SIG-M5 (cell line): ENCODE results near the gene AZU1.
"Not testable (repeated sequence)": the region's sequence is repeated elsewhere in the genome, so short reads cannot be mapped to it uniquely, and the experiment has no call there.

Experiments
- DNase-seq: peaks from one replicate; lab custom pipeline; 2025; lab: John Stamatoyannopoulos, UW

Gene AZU1

DNA sequence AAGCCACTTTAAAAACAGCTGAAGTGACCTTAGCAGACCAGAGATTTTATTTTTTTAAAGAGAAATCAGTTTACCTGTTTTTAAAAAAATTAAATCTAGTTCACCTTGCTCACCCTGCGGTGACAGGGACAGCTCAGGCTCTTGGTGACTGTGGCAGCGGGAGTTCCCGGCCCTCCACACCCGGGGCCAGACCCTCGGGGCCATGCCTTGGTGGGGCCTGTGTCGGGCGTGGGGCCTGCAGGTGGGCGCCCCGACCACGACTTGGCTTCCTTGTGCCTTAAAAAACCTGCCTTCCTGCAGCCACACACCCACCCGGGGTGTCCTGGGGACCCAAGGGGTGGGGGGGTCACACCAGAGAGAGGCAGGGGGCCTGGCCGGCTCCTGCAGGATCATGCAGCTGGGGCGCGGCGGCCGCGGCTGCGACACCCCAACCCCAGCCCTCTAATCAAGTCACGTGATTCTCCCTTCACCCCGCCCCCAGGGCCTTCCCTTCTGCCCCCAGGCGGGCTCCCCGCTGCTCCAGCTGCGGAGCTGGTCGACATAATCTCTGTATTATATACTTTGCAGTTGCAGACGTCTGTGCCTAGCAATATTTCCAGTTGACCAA is 16.7 kb upstream of the AZU1 start:
- DNase-seq: no peak

DNA sequence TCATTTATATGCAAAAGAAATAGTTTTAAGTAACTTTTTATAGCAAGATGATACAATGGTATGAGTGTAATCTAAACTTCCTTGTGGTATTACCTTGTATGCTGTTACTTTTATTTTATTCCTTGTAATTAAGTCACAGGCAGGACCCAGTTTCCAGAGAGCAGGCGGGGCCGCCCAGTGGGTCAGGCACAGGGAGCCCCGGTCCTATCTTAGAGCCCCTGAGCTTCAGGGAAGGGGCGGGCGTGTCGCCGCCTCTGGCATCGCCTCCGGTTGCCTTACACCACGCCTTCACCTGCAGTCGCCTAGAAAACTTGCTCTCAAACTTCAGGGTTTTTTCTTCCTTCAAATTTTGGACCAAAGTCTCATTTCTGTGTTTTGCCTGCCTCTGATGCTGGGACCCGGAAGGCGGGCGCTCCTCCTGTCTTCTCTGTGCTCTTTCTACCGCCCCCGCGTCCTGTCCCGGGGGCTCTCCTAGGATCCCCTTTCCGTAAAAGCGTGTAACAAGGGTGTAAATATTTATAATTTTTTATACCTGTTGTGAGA is 16.1 kb upstream of the AZU1 start:
- no peak for DNase-seq

DNA sequence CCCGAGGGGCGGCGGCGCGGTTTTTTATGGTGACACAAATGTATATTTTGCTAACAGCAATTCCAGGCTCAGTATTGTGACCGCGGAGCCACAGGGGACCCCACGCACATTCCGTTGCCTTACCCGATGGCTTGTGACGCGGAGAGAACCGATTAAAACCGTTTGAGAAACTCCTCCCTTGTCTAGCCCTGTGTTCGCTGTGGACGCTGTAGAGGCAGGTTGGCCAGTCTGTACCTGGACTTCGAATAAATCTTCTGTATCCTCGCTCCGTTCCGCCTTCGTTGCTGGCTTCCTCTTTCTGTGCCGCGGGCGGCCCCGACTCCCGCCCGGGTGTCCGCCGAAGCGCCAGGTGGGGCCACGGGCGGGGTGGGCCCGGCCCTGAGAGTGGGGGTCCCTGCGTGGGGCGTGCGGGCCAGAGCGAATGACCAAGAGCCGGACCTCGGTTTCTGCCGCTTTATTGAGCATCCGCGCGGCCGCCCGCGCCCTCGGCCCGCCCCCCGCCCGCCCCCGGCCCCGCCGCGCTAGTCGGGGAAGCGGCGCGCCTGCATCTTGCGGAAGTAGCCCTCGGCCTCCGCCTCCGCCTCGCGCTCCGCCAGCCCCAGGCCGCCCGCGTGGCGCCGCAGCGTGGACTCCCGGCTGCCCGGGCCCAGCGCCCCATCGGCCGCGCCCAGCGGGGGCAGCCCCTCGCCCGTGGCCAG is 15.4 kb upstream of the AZU1 start:
- DNase-seq: no peak

DNA sequence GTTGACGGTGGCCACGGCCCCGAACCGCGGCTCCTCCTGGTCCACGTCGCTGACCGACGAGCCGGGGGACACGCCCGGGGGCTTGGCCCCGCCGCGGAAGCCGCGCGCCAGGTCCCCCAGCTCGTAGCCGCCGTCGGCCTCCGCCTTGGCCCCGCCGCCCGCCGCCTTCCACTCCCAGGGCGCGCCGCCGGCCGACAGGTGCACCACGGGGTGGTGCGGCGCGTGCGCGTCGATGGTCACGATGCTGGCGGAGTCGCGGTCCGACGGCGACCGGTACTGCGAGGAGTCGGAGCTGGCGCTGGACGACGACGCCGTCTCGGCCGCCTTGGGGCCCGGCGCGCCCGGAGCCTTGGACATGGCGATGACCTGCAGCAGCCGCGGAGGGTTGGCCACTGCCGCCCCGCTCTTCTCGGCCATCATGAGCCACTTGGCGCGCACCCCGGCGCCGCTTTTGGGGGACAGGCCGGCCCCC is 14.9 kb upstream of the AZU1 start:
- DNase-seq: no peak

DNA sequence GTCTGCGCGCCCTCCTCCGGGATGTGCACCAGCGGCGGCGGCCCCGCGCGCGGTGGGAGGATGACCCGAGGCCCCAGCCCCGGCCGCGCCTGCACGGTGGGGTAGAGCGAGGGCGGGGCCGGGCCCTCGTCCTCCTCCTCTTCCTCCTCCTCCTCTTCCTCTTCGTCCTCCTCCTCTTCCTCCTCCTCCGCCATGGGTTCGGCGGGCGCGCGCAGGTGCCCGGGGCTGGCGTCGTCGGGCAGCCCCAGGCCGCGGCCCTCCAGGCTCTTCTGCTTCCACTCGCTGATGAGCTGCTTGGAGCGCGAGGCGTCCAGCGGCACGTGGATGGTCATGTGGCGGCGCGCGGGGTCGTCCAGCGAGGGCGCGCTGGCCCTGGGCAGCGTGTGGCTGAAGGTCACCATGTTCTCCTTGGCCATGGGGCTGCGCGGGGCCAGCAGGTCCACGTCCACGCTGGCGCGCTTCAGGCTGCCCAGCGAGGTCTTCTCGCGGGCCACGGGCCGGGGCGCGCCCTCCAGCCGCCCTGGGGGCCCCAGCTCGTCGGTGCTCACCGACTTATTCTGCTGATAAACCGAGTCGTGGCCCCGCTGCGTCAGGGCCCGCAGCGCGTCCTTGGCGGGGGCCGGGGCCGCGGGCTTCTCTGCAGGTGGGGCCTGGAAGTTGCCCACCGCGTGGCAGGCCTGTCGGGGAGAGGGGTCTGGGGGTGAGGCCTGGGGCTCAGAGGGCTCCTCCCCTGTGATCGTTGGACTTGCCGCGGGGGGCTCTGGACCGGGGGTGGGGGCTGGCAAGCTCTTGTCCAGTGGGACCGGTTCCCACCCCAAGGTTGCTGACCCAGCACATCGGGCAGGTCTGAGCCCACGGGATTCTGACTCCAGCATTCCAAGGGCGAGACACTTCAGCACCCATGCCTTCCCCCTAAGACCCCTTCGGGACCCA is 14.2 kb upstream of the AZU1 start:
- DNase-seq: no peak

DNA sequence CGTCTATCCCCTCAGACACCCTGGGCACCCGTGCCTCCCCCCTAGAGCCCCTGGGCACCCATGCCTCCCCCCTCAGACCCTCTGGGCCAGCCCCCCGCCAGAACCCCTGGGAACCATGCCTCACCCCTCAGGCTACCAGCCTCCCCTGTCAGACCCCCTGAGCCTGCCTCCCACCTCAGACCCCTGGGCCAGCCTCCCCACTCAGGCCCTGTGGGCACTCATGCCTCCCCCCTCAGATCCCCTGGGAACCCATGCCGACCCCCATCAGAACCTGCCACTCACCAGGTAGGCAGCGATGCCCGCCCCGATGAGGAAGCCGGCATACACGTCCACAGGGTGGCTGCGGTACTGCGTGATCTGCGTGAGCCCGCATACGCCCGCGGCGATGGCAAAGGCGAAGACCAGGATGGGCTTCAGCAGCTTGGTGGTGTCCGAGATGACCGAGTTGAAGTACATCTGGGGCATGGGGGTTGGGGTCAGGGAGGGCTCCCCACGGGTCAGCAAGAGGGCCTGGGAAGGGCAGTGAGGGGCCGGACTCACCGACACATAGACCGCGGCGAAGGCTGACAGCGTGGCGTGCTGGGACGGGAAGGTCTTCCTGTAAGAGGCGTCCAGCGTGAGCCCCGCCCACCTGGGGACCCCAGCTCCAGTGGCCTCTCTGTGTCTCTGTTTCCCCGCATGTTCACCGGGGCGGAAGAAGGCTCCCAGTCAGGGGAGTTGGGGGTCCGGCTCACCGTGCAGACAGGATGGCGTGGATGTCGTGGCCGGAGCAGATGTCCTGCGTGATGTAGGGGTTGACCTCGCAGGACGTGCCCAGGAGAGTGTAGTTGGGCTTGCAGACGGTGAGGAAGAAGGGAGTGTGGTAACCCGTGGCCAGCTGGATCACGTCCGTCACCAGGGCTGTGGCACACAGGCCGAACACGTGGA is 13.2 kb upstream of the AZU1 start:
- no peak for DNase-seq

DNA sequence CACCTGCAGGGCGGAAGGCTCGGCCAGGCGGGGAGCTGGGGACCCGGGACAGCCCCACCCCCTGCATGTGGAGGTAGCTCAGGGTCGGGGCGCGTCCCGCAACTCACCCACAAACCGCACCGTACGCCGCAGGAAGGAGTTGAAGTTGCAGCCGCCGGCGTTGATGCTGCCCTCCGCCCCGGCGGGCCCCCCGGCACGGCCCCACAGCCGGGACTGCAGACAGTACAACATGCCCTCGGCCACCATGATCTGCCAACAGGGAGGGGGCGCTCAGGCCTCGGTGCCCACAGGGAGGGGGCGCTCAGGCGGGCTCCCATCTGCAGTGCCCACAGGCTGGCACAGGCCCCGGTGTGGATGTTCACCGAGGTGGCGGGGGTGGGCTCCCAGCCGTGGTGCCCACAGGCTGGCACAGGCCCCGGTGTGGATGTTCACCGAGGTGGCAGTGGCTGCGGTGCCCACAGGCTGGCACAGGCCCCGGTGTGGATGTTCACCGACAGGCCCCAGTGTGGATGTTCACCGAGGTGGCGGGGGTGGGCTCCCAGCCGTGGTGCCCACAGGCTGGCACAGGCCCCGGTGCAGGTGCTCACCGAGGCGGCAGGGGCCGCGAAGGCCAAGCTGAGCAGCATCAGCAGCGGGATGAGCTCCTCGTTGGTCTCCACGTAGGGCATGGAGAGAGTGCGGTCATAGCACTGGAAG is 12.4 kb upstream of the AZU1 start:
- no peak for DNase-seq

DNA sequence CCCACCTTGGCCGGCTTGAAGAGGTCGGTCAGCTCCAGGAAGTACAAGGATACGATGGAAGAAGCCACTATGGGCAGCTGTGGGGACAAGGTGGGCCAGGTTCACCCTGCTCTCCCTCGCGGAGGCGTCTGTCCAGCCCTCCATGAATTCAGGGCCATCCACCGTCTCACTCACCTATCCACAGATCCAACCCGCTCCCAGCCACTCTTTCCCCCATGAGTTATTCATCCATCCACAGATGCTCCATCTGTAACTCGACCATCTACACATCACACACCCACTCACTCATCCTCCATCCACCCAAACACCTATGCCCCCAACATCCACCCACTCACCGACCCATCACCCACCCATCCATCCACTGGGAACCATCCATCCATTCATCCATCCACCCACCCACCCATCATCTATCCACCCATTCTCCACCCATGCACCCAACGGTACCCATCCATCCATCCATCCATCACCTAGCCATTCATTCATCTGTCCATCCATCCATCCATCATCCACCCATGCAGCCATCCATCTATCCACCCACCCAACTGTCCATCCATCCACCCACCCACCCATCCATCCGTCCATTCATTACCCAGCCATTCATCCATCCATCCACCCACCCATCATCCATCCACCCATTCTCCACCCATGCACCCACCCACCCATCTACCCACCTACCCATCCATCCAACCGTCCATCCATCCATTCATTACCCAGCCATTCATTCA is 11.7 kb upstream of the AZU1 start:
- DNase-seq: no peak

DNA sequence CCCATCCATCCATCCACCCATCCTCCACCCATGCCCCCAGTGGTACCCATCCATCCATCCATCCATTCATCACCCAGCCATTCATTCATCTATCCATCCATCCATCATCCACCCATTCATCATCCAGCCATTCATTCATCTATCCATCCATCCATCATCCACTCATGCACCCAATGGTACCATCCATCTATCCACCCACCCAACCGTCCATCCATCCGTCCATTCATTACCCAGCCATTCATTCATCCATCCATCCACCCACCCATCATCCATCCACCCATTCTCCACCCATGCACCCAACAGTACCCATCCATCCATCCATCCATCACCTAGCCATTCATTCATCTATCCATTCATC is 11.2 kb upstream of the AZU1 start:
- no peak for DNase-seq

DNA sequence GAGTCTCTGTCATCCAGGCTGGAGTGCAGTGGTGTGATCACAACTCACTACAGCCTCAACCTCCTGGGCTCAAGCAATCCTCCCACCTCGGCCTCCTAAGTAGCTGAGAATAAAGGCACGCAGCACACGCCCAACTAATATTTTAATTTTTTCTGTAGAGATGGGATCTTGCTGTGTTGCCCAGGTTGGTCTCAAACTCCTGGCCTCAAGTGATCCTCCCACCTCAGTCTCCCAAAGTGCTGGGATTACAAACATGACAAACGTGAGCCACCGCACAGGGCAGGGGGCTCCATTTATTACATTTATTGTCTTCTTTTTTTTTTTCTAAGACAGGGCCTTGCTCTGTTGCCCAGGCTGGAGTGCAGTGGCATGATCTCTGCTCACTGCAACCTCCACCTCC is 7.4 kb upstream of the AZU1 start:
- not testable (repeated sequence) for DNase-seq

DNA sequence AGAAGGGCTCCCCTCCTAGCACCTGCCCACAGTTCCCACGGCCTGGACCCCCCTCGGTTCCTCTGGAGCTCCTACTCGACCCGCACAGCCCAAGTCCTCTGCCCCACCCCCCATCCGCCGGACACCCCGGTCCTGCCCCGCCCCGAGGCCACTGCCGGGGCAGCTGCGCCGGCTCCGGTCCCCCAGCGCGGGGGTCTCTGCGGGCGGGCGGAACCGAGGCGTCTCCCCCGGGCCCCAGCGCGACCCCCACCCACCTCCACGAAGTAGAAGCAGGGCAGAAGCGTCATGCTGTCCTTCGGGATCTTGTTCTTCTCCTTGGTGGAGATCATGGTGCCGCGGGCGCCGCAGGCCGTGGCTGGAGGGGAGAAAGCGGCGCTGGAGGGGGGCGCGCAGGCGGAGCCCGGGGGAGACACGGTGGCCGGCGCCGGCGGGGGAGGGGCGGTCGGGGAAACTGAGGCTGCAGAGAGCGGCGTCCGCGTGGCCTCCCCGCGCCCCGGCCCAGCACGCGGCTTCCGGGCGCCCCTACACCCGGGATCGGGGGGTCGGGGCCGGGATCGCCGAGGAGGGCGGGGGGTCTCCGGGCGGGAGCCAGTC is 6.3 kb upstream of the AZU1 start:
- DNase-seq: no peak

DNA sequence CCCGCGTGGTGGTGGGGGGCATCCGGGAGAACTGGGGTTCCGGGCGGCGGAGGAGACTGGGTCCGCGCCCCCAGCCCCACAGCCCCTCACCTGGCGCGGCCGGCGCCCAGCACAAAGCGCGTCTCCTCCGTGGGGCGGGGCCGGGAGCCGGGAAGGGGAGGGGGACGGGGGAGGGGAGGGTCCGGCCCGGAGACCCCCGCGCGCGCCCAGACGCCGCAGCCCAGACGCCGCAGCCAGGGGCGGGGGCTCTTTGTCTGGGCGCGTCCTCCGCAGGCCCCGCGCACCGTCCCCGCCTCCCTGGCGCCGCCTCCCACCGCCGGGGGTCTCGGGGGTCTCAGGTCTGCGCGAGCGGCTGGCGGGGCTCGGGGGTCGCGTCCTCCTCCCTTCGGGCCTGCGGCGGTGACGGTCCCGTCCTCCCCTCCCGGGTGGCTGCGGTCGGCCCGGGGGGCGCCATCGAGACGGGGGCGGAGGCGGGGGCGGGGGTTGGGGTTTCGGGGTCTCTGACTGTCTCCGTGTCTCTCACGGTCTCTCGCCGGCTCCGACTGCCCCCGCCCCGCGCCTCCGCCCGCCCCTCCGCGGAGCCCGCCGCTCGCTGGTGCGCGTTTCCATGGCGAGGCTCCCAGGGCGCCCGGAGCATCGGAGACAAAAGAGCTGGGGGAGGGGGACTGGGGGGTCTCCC is 5.7 kb upstream of the AZU1 start, which contains the start of gene PLPPR3:
PLPPR3 (minus strand) TSS at position 131 of the 679 bp plus-strand sequence. CDS start 396 bp downstream, outside the sequence.
- no peak for DNase-seq

DNA sequence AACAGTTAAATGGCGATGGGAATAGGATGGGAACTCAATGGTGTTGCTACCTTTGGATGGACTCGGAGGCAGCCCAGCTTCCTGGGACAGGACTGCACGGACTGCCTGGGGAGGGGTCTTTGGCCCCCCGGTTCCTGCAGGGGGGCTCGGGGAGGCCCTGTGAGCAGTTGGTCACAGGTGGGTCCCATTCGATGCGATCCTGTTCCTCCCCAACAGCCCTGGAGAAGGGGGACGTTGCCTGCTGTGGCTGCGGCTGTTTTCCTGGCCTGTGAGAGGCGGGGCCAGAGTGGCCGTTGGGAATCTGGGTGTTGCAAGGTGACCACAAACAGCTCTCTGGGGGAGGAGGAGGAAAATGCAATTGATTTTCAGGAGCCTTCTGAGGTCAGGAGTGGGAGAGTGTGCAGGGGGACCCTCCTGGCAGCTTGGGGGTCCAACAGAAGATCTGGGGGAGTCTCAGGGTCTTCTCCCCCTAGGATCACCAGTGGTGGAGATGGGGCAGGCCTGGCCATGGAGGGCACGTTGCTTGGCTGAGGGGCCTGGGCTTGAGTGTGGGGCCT is 4.0 kb upstream of the AZU1 start:
- DNase-seq: no peak

DNA sequence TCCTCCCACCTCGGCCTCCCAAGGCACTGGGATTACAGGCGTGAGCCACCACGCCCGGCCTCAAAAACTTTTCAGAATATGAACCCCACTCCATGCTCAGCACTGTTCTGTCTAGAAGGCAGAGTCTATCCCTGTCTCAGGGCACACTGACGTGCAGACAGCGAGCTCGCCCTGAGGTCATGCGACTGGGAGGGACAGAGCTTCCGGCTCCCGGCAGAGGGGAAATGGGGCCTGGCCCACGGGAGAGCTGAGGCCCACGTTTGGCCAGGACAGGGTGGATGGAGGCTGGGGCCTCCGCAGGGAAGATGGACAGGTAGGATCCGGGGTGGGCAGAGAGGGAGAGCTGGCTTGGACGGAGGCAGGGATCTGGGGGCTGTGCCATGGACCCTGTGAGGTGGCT is 2.8 kb upstream of the AZU1 start:
- no peak for DNase-seq

DNA sequence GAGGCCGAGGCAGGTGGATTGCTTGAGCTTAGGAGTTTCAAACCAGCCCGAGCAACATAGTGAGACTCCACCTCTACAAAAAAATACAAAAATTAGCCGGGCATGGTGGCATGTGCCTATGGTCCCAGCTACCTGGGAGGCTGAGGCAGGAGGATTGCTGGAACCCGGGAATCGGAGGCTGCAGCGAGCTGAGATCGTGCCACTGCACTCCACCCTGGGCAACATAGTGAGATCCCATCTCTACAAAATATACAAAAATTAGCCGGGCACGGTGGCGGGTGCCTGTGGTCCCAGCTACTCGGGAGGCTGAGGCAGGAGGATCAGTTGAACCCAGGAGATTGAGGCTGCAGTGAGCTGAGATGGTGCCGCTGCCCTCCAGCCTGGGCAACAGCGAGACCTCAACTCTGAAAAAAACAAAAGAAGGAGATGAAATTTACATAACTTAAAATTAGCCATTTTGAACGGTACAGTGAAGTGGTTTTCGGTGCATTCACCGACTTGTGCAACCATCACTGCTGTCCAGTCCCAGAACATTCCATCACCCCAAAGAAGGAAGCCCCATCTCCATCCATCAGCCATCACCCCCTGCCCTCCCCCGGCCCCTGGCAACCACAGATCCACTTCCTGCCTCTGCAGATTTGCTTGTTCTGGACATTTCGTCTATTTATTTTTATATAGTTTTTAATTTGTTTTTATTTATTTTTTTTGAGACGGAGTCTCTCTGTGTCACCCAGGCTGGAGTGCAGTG is 1.6 kb upstream of the AZU1 start:
- DNase-seq: no peak

DNA sequence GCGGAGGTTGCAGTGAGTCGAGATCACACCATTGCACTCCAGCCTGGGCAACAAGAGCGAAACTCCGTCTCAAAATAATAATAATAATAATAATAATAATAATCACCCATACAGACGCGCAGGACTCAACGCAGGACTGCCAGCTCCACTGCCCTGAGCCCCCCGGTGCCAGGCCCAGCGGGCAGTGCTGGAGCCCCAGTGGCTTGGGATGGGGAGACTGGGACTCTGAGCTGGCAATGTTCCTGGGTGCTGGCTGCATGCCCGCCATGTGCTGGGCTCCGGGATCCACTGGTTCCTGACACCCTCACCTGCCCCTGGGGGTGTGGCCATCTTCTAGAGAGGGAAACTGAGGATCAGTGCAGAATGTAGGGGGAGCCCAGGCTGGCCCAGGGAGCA is 325 bp upstream of the AZU1 start:
- DNase-seq: no peak

DNA sequence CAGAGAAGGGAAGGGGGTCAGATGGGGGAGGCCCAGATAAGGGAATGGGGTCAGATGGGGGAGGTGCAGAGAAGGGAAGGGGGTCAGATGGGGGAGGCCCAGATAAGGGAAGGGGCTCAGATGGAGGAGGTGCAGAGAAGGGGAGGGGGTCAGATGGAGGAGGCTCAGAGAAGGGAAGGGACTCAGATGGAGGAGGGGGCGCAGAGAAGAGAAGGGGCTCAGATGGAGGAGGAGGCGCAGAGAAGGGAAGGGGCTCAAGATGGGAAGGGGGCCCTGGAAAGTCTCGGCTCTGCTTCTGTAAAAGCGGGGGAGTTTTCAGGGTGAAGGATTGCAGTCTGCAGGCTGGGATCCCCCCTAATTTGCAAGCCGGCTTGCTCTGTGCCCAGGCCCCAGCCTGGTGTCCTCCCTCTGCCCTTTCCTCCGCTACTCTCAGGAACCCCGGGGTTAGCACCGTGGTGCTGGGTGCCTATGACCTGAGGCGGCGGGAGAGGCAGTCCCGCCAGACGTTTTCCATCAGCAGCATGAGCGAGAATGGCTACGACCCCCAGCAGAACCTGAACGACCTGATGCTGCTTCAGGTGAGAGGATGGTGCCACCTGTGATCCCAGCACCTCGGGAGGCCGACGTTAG is 1.6 kb downstream of the AZU1 start:
- DNase-seq: no peak
